ENCODE data around the gene RNF182. TPM values are rescaled to one million over a fixed set of nuclear protein-coding genes. Genes with fewer than 3 reads are reported as not detected.

The RNF182 gene
- polyA plus RNA-seq, 1 experiment = 12.4 TPM

GRCh38 chr6:14004258-14004657 is 79.5 kb downstream of the RNF182 start:
- Histone ChIP-seq H3K4me3 (ENCODE audit: low read depth, low read length) (no peak overlapping the region), H3K9me3 (ENCODE audit: control insufficient read depth, insufficient read depth, low read length) (peaks cover 6% of the 10 kb centered on the region; the same call in 1 of the 2 replicates), H3K27me3 (ENCODE audit: control insufficient read depth, insufficient read depth, low read length) (no peaks in the 10 kb centered on the region), H3K27ac (ENCODE audit: low read depth, low read length) (no peak overlapping the region)
- ChIA-PET CTCF (no interaction called here), POLR2A (no interaction called here)
- TF ChIP-seq CTCF (IDR thresholded peaks at IDR 0.05; ENCODE audit: low read depth, low read length) = no peak
- no peak for DNase-seq (ENCODE audit: low read depth, low spot score)

DNA sequence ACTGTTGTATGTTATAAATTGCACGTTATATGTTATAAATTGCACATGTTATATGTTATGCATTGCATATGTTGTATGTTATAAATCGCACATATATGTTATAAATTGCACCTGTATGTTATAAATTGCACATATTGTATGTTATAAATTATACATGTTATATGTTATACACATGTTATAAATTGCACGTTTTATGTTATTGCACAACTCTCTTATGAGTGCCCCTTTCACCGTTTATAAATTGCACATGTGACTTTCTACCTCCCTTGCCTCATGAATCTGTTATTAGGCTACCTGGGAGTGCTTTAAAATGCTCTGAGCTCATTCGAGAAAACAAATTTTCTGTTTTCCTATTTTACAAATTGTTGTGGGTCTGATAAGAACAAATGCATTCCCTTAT is 84.1 kb downstream of the RNF182 start:
- Histone ChIP-seq H3K27ac (ENCODE audit: low read depth, low read length) (no peak overlapping the region), H3K9me3 (ENCODE audit: control insufficient read depth, insufficient read depth, low read length) (peaks cover 4% of the 10 kb centered on the region; the same call in 1 of the 2 replicates), H3K27me3 (ENCODE audit: control insufficient read depth, insufficient read depth, low read length) (no peaks in the 10 kb centered on the region), H3K4me3 (ENCODE audit: low read depth, low read length) (no peak overlapping the region)
- no peak for DNase-seq (ENCODE audit: low read depth, low spot score)
- no peak for TF ChIP-seq CTCF (IDR thresholded peaks at IDR 0.05; ENCODE audit: low read depth, low read length)
- POLR2A ChIA-PET = no interaction called here
- CTCF ChIA-PET = no interaction called here

- CTCF ChIA-PET = no interaction called here
- no peak for TF ChIP-seq CTCF (IDR thresholded peaks at IDR 0.05; ENCODE audit: low read depth, low read length)
- no peak for DNase-seq (ENCODE audit: low read depth, low spot score)
- H3K27ac ChIP-seq (ENCODE audit: low read depth, low read length) = no peak overlapping the region
- no peaks in the 10 kb centered on the region for H3K27me3 ChIP-seq (ENCODE audit: control insufficient read depth, insufficient read depth, low read length)
- no peak overlapping the region for H3K4me3 ChIP-seq (ENCODE audit: low read depth, low read length)
- POLR2A ChIA-PET = no interaction called here
- H3K9me3 ChIP-seq (ENCODE audit: control insufficient read depth, insufficient read depth, low read length) = peaks cover 4% of the 10 kb centered on the region; the same call in 1 of the 2 replicates
These were observed 84.7 kb downstream of the RNF182 start for GRCh38 chr6:14009431-14009830.

DNA sequence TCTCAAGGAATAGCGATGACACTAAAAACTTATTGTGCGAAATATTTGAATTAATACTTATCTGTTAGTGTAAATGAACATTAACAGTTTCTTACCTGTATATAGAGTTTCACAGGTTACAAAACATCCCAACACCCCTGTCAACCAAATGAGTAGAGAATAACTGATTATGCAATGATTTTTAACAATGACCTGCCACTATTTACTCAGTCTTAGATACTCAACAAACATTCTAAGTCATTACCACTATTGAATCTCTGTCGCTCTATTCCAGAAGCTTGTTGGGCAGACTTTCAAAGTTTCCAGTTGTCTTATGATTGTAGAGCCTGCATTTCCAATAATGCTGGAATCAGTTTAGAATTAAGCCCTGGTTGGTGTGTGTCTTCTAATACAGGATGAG is 85.5 kb downstream of the RNF182 start:
- H3K27me3 ChIP-seq (ENCODE audit: control insufficient read depth, insufficient read depth, low read length) = no peaks in the 10 kb centered on the region
- H3K27ac ChIP-seq (ENCODE audit: low read depth, low read length) = no peak overlapping the region
- DNase-seq (ENCODE audit: low read depth, low spot score) = no peak
- H3K4me3 ChIP-seq (ENCODE audit: low read depth, low read length) = no peak overlapping the region
- TF ChIP-seq CTCF (IDR thresholded peaks at IDR 0.05; ENCODE audit: low read depth, low read length) = no peak
- H3K9me3 ChIP-seq (ENCODE audit: control insufficient read depth, insufficient read depth, low read length) = peaks cover 4% of the 10 kb centered on the region; the same call in 1 of the 2 replicates
- CTCF ChIA-PET = no interaction called here
- POLR2A ChIA-PET = no interaction called here

GRCh38 chr6:14012313-14013030 is 87.7 kb downstream of the RNF182 start:
- DNase-seq (ENCODE audit: low read depth, low spot score) = no peak
- peaks cover 4% of the 10 kb centered on the region; the same call in 1 of the 2 replicates for H3K9me3 ChIP-seq (ENCODE audit: control insufficient read depth, insufficient read depth, low read length)
- TF ChIP-seq CTCF (IDR thresholded peaks at IDR 0.05; ENCODE audit: low read depth, low read length) = no peak
- H3K27ac ChIP-seq (ENCODE audit: low read depth, low read length) = no peak overlapping the region
- H3K4me3 ChIP-seq (ENCODE audit: low read depth, low read length) = no peak overlapping the region
- ChIA-PET POLR2A (no interaction called here), CTCF (no interaction called here)
- no peaks in the 10 kb centered on the region for H3K27me3 ChIP-seq (ENCODE audit: control insufficient read depth, insufficient read depth, low read length)
